ENCODE results near the gene FAF1.
"Not testable (repeated sequence)": the region's sequence is repeated elsewhere in the genome, so short reads cannot be mapped to it uniquely, and the experiment has no call there.

FAF1 gene

DNA sequence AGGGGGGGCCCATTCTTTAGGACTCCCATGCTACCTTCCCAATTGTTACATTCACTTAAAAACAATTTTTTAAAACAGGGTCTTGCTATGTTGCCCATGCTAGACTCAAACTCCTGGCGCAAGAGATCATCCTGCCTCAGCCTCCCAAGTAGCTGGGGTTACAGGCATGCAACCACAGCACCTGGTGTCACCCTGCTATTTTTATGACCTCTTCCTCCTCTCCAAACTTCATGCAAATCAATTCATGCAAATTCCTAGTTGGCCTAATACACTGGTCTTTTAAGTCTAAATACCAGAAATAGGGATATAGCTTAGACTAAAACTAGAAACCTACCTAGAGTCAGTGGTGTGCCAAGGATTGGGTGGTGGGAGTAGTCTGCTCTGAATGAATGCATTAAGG, 40.1 kb upstream of the FAF1 start:
- TF ChIP-seq, protein P1, sequence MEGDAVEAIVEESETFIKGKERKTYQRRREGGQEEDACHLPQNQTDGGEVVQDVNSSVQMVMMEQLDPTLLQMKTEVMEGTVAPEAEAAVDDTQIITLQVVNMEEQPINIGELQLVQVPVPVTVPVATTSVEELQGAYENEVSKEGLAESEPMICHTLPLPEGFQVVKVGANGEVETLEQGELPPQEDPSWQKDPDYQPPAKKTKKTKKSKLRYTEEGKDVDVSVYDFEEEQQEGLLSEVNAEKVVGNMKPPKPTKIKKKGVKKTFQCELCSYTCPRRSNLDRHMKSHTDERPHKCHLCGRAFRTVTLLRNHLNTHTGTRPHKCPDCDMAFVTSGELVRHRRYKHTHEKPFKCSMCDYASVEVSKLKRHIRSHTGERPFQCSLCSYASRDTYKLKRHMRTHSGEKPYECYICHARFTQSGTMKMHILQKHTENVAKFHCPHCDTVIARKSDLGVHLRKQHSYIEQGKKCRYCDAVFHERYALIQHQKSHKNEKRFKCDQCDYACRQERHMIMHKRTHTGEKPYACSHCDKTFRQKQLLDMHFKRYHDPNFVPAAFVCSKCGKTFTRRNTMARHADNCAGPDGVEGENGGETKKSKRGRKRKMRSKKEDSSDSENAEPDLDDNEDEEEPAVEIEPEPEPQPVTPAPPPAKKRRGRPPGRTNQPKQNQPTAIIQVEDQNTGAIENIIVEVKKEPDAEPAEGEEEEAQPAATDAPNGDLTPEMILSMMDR (IDR thresholded peaks at IDR 0.05) = no peak
- H3K4me1 ChIP-seq = no peaks in the 10 kb centered on the region
- H3K4me2 ChIP-seq (ENCODE audit: low read length) = no peak overlapping the region
- H2AFZ ChIP-seq = no peak overlapping the region
- H3K79me2 ChIP-seq = no peaks in the 10 kb centered on the region
- H3K9me3 ChIP-seq (ENCODE audit: control insufficient read depth, low read length) = no peaks in the 10 kb centered on the region
- no peaks in the 10 kb centered on the region for H3K27me3 ChIP-seq (ENCODE audit: control insufficient read depth, insufficient read depth, low read length)
- no peaks in the 10 kb centered on the region for H3K36me3 ChIP-seq (ENCODE audit: control insufficient read depth, insufficient read depth, low read length)
- H3K9ac ChIP-seq = no peak overlapping the region
- H3K27ac ChIP-seq = no peak overlapping the region
- no peak overlapping the region for H3K4me3 ChIP-seq (ENCODE audit: low read depth, low read length)

DNA sequence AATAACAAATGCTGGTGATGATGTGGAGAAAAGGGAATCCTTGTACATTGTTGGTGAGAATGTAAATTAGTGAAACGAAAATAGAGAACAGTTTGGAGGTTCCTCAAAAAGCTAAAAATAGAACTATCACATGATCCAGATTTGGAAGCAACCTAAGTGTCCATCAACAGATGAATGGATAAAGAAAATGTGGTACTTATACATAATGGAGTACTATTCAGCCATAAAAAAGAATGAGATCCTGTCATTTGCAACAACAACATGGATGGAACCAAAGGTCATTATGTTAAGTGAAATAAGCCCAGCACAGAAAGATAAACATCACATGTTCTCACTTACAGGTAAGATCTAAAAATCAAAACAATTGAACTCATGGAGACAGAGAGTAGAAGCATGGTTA, 39.3 kb upstream of the FAF1 start:
- H3K27ac ChIP-seq; H3K9me3 ChIP-seq (ENCODE audit: control insufficient read depth, low read length); H3K27me3 ChIP-seq (ENCODE audit: control insufficient read depth, insufficient read depth, low read length); H3K9ac ChIP-seq; H3K79me2 ChIP-seq; H3K4me2 ChIP-seq (ENCODE audit: low read length); H3K4me1 ChIP-seq; H2AFZ ChIP-seq; H3K36me3 ChIP-seq (ENCODE audit: control insufficient read depth, insufficient read depth, low read length); H3K4me3 ChIP-seq (ENCODE audit: low read depth, low read length): not testable (repeated sequence)

DNA sequence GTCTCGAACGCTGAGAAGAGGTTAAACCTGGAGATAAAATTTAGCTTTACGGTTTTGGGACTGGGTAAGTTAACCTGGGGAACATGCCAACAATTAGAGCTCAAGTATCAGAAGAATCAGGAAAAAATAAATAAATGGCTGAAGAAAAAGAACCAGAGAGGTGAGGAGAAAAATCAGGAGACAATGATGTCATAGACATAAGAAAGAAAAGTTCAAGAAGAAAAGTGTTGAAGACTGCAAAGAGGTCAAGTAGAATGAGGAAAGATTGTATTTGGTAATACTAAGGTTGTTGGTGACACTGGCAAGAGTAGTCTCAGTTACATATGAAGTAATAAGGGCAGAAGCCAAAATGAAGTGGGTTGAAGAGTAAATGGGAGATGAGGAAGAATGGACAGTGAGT, 36.0 kb upstream of the FAF1 start:
- no peaks in the 10 kb centered on the region for H3K36me3 ChIP-seq (ENCODE audit: control insufficient read depth, insufficient read depth, low read length)
- TF ChIP-seq, protein P1 (IDR thresholded peaks at IDR 0.05) = no peak
- no peak overlapping the region for H3K27ac ChIP-seq
- H3K27me3 ChIP-seq (ENCODE audit: control insufficient read depth, insufficient read depth, low read length) = no peaks in the 10 kb centered on the region
- no peaks in the 10 kb centered on the region for H3K79me2 ChIP-seq
- no peak overlapping the region for H3K4me2 ChIP-seq (ENCODE audit: low read length)
- no peaks in the 10 kb centered on the region for H3K9me3 ChIP-seq (ENCODE audit: control insufficient read depth, low read length)
- H2AFZ ChIP-seq = no peak overlapping the region
- no peak overlapping the region for H3K4me3 ChIP-seq (ENCODE audit: low read depth, low read length)
- no peak overlapping the region for H3K9ac ChIP-seq
- no peaks in the 10 kb centered on the region for H3K4me1 ChIP-seq

DNA sequence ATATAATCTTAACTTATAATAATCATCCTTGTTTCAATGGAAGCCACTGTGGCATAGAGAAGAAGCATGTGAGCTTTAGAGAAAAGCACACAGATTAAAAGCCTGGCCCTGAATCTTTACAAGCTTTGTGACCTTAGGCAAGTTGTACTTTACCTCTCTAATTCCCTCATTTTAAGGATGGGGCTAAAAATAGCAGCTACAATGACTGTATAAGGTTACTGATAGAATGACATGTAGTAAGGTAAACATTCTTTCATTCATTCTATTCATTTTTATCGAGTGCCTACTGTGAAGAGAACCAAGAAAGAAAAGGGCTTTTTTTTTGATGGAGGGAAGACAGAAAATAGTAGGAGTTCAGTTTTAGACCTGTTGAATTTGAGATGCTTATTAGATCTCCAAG, 35.6 kb upstream of the FAF1 start:
- Histone ChIP-seq H3K27ac (no peak overlapping the region), H3K9ac (no peak overlapping the region), H3K9me3 (ENCODE audit: control insufficient read depth, low read length) (no peaks in the 10 kb centered on the region), H3K4me3 (ENCODE audit: low read depth, low read length) (no peak overlapping the region), H3K79me2 (no peaks in the 10 kb centered on the region), H3K4me1 (no peaks in the 10 kb centered on the region), H3K4me2 (ENCODE audit: low read length) (no peak overlapping the region), H2AFZ (no peak overlapping the region), H3K27me3 (ENCODE audit: control insufficient read depth, insufficient read depth, low read length) (no peaks in the 10 kb centered on the region), H3K36me3 (ENCODE audit: control insufficient read depth, insufficient read depth, low read length) (no peaks in the 10 kb centered on the region)
- TF ChIP-seq, protein P1 (IDR thresholded peaks at IDR 0.05) = no peak

DNA sequence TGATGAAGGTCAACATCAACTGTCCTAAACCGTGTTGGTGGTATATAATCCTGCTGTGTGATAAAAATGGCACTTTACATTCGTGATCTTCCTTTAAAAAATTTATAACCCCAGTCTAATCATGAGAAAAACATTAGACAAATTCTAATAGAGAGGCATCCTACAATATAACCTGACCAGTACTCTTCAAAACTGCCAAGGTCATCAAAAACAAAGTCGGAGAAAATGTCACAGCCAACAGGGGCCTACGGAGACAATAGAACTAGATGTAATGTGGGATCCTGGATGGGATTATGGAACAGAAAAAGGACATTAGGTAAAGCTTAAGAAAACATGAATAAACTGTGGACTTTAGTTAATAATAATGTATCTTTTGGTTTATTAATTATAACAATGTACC, 34.9 kb upstream of the FAF1 start:
- H3K9me3 ChIP-seq (ENCODE audit: control insufficient read depth, low read length) = no peaks in the 10 kb centered on the region
- H3K4me1 ChIP-seq = no peaks in the 10 kb centered on the region
- no peaks in the 10 kb centered on the region for H3K79me2 ChIP-seq
- no peak overlapping the region for H3K4me2 ChIP-seq (ENCODE audit: low read length)
- H3K4me3 ChIP-seq (ENCODE audit: low read depth, low read length) = no peak overlapping the region
- H3K36me3 ChIP-seq (ENCODE audit: control insufficient read depth, insufficient read depth, low read length) = no peaks in the 10 kb centered on the region
- H3K9ac ChIP-seq = no peak overlapping the region
- H2AFZ ChIP-seq = no peak overlapping the region
- H3K27me3 ChIP-seq (ENCODE audit: control insufficient read depth, insufficient read depth, low read length) = no peaks in the 10 kb centered on the region
- H3K27ac ChIP-seq = no peak overlapping the region
- TF ChIP-seq, protein P1 (IDR thresholded peaks at IDR 0.05) = no peak

All from parathyroid adenoma (tissue), 2 donors.